ENCODE data around the gene ZNF76. TPM values are rescaled to one million over a fixed set of nuclear protein-coding genes. Genes with fewer than 3 reads are reported as not detected.
A peak's percentile ranks its signal among the peaks of the same experiment; 100 is the strongest.

ZNF76 gene
- total RNA-seq (96.9 and 107 TPM in 2 replicates), polyA plus RNA-seq (126 and 145 TPM in 2 replicates), polyA minus RNA-seq (47.2 and 76.0 TPM in 2 replicates)
- total RNA-seq (2013) = 40.4 TPM

- Histone ChIP-seq H3K36me3 (replicated peaks in 1 of 2; ENCODE audit: control extremely low read depth in 1 of 2, control insufficient read depth in 1 of 2, extremely low read depth in 1 of 2, insufficient read depth in 2 of 2, low read length in 1 of 2) (no peaks in the 10 kb centered on the region), H3K4me3 (ENCODE audit: control extremely low read depth in 1 of 5, extremely low read depth in 1 of 5, insufficient read depth in 1 of 5, low read depth in 2 of 5, low read length in 4 of 5) (peak within 1 kb of the TSS; percentile 63 to 90 (median 81)), H3K9me3 (ENCODE audit: control extremely low read depth in 1 of 3, control insufficient read depth in 2 of 3, insufficient read depth in 1 of 3, low read length in 2 of 3) (no peaks in the 10 kb centered on the region), H3K27ac (ENCODE audit: low read length in 2 of 2) (peak within 1 kb of the TSS; percentile 97 to 98), H2AFZ (ENCODE audit: insufficient read depth, low read depth, low read length, poor library complexity, severe bottlenecking) (peak within 1 kb of the TSS; percentile 70), H4K20me1 (ENCODE audit: control insufficient read depth, insufficient read depth, low read length, poor library complexity, severe bottlenecking) (peaks cover 1% of the 10 kb centered on the region), H3K4me1 (ENCODE audit: control insufficient read depth in 2 of 2, insufficient read depth in 2 of 2, low read length in 2 of 2) (peaks cover 21 to 30% of the 10 kb centered on the region in 2 donors), H3K27me3 (replicated peaks in 1 of 4; ENCODE audit: control extremely low read depth in 1 of 4, control insufficient read depth in 3 of 4, insufficient read depth in 4 of 4, low read length in 3 of 4) (no peaks in the 10 kb centered on the region), H3K79me2 (ENCODE audit: control insufficient read depth, insufficient read depth, low read length) (peaks cover 39% of the 10 kb centered on the region), H3K9ac (ENCODE audit: low read length) (peak within 1 kb of the TSS; percentile 83), H3K4me2 (replicated peaks; ENCODE audit: low read depth, low read length, poor library complexity, severe bottlenecking) (peak within 1 kb of the TSS; percentile 77)
- Mint-ChIP-seq H3K27ac (peak within 1 kb of the TSS; percentile 98), H3K27me3 (no peaks in the 10 kb centered on the region), H3K4me1 (peaks cover 47% of the 10 kb centered on the region), H3K9me3 (ENCODE audit: insufficient read depth) (no peaks in the 10 kb centered on the region), H3K4me3 (peak within 1 kb of the TSS; percentile 99)
- intact Hi-C loops (cut with micrococcal nuclease) = loop anchor here (1.0 to 2.0 kb wide), 5 partner anchors 43 to 503 kb away; partner anchors contain the start of genes FANCE and SNRPC
- ATAC-seq (ENCODE audit: low read depth) (peak; percentile 81), DNase-seq (peak; percentile 97)
- TF ChIP-seq EZH2 (IDR thresholded peaks at IDR 0.05; ENCODE audit: borderline replicate concordance, insufficient read depth, low read depth, low read length, poor library complexity, severe bottlenecking) = no peak
- no peak for TF ChIP-seq CTCF (IDR thresholded peaks at IDR 0.05)
- ChIA-PET CTCF (interaction anchor here (0.6 to 3.4 kb wide), 7 partner anchors 13 to 1711 kb away, joined by 3 to 30 read pairs (median 4); partner anchors contain the start of gene DEF6), POLR2A (interaction anchor here (0.6 to 1.2 kb wide), 5 partner anchors 8 to 1998 kb away, joined by 3 to 4 read pairs (median 4); partner anchors contain the start of genes FANCE, TBC1D22B and TMEM217)
- under 1% methylated on average over 82 of the region's 82 CpGs for WGBS (ENCODE audit: insufficient coverage)
Measured at GRCh38 chr6:35259194-35259947, at the start of gene ZNF76. Gene ZNF76, plus strand, starts transcription at chr6:35259735. Its CDS starts 21,417 bp downstream, at chr6:35281152.

Data from B cell (primary cell).